GM19193 (cell line): ENCODE measurements around the gene PWWP2B.

ENCODE experiments used
- POLR2A ChIP-seq: IDR thresholded peaks from 4 replicates; pipeline ENCODE4 v1.6.1; 2011; ENCODE audit not compliant: insufficient read depth, insufficient read length; ENCODE audit errors: extremely low read depth

Gene PWWP2B

GRCh38 chr10:132404911-132405462 lies 8.0 kb downstream of the PWWP2B start:
- TF ChIP-seq POLR2A, result no peak

- TF ChIP-seq POLR2A, result no peak
These were observed 8.5 kb downstream of the PWWP2B start for GRCh38 chr10:132405463-132405991.

- TF ChIP-seq POLR2A, result no peak
These were observed 9.2 kb downstream of the PWWP2B start for GRCh38 chr10:132406181-132406580.

DNA sequence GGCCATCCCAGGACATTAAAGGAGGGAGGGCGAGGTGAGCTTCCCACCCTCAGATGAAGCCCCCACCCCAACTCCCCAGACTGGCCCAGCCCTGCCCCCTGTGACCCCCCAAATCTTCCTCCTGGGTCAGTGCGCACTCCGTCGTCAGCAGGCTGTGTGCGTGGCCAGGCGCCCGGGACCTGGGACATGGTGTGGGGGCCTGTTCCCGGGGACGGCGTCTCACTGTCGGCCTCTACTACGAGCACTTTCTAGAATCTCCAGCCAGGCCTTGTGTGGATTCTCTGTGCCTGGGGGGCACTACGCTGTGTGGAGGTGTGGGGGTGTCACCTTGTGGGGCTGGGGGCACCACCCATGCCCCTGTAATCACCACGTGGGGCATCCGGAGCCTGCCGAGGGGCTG lies 9.8 kb downstream of the PWWP2B start:
- TF ChIP-seq POLR2A, result no peak

GRCh38 chr10:132407243-132407746 lies 10.3 kb downstream of the PWWP2B start:
- no peak for TF ChIP-seq POLR2A

- TF ChIP-seq POLR2A, result no peak
These were observed 10.9 kb downstream of the PWWP2B start for GRCh38 chr10:132407846-132408278.

DNA sequence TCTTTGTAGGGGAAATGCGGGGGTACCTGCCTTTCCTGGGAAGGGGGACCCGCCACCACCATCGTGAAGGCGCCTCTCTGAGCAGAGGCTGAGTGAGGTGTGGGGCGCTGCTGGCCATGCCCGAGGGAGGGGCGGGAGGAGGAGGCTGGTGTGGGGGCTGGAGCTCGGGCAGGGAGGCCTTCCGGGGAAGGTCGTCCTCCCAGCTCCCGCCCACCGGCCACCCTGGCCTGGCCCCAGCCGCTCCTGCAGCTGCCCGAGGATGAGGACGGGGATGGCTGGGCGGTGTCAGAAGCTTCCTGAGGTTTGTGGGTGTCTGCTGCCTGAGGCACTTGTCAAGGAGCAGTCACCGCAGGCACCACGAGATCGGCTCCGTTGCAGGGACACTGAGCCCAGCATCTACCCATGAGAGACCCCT lies 11.4 kb downstream of the PWWP2B start:
- no peak for TF ChIP-seq POLR2A

DNA sequence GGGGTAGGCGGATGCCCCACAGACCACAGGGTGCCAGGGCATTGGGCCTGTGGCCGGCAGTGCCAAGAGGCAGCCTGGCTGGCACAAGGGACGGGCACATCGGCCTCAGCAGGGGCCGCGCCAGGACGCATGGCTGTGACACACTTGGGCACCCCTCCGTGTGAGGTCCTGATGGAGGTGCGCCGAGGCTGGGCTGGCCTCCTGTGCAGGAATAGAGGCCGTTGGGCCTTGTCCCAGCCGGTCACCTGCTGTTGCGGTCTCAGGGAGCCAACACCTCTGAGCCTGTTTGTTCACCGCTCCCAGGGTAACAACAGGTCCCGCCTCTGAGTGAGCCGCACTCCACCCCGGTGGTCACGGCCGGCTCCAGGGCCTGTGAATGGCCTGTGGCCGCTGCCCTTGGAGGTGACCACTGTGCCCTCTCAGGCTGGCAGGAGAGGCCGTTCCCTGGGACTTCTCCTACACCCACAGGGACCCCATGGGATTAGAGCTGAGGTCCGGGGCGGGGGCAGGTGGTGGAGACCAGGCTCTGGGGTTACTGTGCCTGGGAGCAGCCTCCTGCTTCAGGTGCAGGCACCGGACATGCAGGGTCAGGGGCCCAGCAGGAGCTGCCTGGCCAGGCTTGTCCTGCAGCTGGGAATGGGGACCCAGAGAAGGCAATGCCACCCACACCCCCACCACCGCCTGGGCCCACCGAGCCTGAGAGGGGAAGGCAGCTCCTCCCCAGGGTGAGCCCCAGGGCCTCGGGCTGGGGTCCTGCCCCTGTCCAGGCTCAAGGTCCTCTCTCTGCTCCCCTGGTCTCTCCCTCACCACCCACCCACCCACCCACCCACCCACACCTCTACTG lies 12.0 kb downstream of the PWWP2B start:
- TF ChIP-seq POLR2A, result no peak

GRCh38 chr10:132409667-132410028 lies 12.6 kb downstream of the PWWP2B start:
- TF ChIP-seq POLR2A, result no peak

DNA sequence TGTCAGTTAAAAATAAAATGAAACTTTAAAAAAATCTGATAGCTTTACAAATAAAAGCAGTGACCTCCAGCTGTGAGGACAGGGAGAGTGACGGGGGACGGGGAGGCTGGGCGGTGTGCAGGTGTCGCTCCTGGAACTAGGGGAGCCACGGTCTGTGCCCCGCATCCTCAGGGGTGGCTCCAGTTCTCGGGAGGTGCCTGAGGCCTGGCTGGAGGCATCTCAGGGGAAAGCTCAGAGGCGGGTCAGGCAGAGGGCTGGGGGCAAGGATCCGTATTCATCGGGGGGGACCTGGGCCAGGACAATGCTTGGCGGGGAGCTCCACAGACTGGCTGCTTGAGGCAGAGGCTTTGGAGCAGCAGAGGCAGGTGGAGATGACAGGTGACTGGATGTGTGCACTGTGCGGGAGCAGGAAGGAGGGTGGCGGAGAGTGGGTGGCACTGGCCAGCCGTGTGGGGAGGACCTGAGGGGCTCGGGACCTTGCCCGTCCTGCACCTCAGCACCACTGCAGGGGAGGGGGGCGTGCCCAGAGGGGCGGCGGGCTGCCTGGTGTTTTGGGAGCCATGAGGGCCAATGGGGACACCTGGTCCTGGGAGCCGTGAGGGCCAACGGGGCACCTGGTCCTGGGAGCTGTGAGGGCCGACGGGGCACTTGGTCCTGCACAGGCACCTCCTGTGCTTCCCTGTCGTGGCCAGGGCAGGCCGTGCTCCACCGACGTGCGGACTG lies 13.2 kb downstream of the PWWP2B start:
- no peak for TF ChIP-seq POLR2A

- TF ChIP-seq POLR2A, result no peak
These were observed 14.0 kb downstream of the PWWP2B start for GRCh38 chr10:132410779-132411532.

GRCh38 chr10:132411561-132412253 lies 14.7 kb downstream of the PWWP2B start:
- TF ChIP-seq POLR2A, result no peak

- TF ChIP-seq POLR2A, result no peak
These were observed 15.6 kb downstream of the PWWP2B start for GRCh38 chr10:132412316-132413192.
